GM23338 (cell line): ENCODE results near the gene CRX. TPM values are rescaled to one million over a fixed set of nuclear protein-coding genes. Genes with fewer than 3 reads are reported as not detected.

Experiments
- ATAC-seq: fragments of 200-7000 bp; cut with Tn5 transposase; 3 replicates; pipeline ENCODE4 v1.9.1; 2020
- DNase-seq: peaks from one replicate; pipeline ENCODE4 v3.0.0-alpha.2; 2015; ENCODE audit warnings: low spot score
- H2AFZ ChIP-seq: fragments of 200-600 bp; sonication (generic); 2 replicates; pipeline ENCODE4 v1.8.0; 2016; ENCODE audit warnings: antibody characterized with exemption, mild to moderate bottlenecking, moderate library complexity
- H3F3A ChIP-seq: fragments of 200-600 bp; sonication (generic); replicated peaks from 2 replicates; pipeline ENCODE4 v1.8.0; 2017; ENCODE audit warnings: antibody characterized with exemption, mixed run types, low read depth
- H3K27ac ChIP-seq: fragments of 200-600 bp; sonication (generic); 2 replicates; pipeline ENCODE4 v1.6.1; 2016; ENCODE audit warnings: low read depth
- H3K27me3 ChIP-seq: fragments of 200-600 bp; sonication (generic); 2 replicates; pipeline ENCODE4 v1.8.0; 2016; ENCODE audit warnings: mild to moderate bottlenecking, mixed run types, moderate library complexity; ENCODE audit not compliant: insufficient read depth
- H3K36me3 ChIP-seq: fragments of 200-600 bp; sonication (generic); 2 replicates; pipeline ENCODE4 v1.8.0; 2016; ENCODE audit warnings: mild to moderate bottlenecking; ENCODE audit not compliant: insufficient read depth
- H3K4me1 ChIP-seq: fragments of 200-600 bp; sonication (generic); 2 replicates; pipeline ENCODE4 v1.8.0; 2016; ENCODE audit warnings: mild to moderate bottlenecking, moderate library complexity; ENCODE audit not compliant: insufficient read depth
- H3K4me2 ChIP-seq: fragments of 200-600 bp; sonication (generic); 2 replicates; pipeline ENCODE4 v1.7.1; 2017; ENCODE audit warnings: mixed run types
- H3K4me3 ChIP-seq: fragments of 200-600 bp; sonication (generic); 2 replicates; pipeline ENCODE4 v1.6.1; 2016; ENCODE audit warnings: mixed run types
- H3K79me2 ChIP-seq: fragments of 200-600 bp; sonication (generic); replicated peaks from 2 replicates; pipeline ENCODE4 v1.8.0; 2017; ENCODE audit warnings: mild to moderate bottlenecking; ENCODE audit not compliant: insufficient read depth
- H3K9me2 ChIP-seq: fragments of 200-600 bp; sonication (generic); 2 replicates; pipeline ENCODE4 v1.8.0; 2017; ENCODE audit not compliant: insufficient read depth
- H4K20me1 ChIP-seq: fragments of 200-600 bp; sonication (generic); replicated peaks from 2 replicates; pipeline ENCODE4 v1.8.0; 2017; ENCODE audit warnings: mild to moderate bottlenecking; ENCODE audit not compliant: insufficient read depth
- H3K27ac Mint-ChIP-seq: 2 replicates; pipeline ENCODE4 v1.8.0; 2020; ENCODE audit warnings: inconsistent platforms, mild to moderate bottlenecking, moderate library complexity, mixed read lengths
- H3K27me3 Mint-ChIP-seq: 3 replicates; pipeline ENCODE4 v1.8.0; 2022; ENCODE audit warnings: low read depth, mild to moderate bottlenecking, moderate library complexity, mixed read lengths, inconsistent platforms; ENCODE audit not compliant: insufficient read depth, poor library complexity
- H3K36me3 Mint-ChIP-seq: 3 replicates; pipeline ENCODE4 v1.8.0; 2021; ENCODE audit warnings: low read depth, mild to moderate bottlenecking, inconsistent platforms, moderate library complexity, mixed read lengths
- H3K4me1 Mint-ChIP-seq: 3 replicates; pipeline ENCODE4 v1.8.0; 2020; ENCODE audit warnings: mild to moderate bottlenecking, inconsistent platforms, mixed read lengths
- H3K4me3 Mint-ChIP-seq: 3 replicates; pipeline ENCODE4 v1.8.0; 2021; ENCODE audit warnings: moderate library complexity, mild to moderate bottlenecking, inconsistent platforms, mixed read lengths
- H3K9me3 Mint-ChIP-seq: 3 replicates; pipeline ENCODE4 v1.8.0; 2020; ENCODE audit warnings: moderate library complexity, mild to moderate bottlenecking, inconsistent platforms, mixed read lengths
- CREB1 ChIP-seq: fragments of 250-450 bp; sonication (Bioruptor Pico); IDR thresholded peaks from 2 replicates; pipeline ENCODE4 v1.5.0; 2020; ENCODE audit warnings: low read depth, mild to moderate bottlenecking, moderate library complexity
- ETS1 ChIP-seq: IDR thresholded peaks from 2 replicates; pipeline ENCODE4 v1.6.1; 2016; ENCODE audit warnings: antibody characterized with exemption
- EZH2phosphoT487 ChIP-seq: fragments of 200-600 bp; sonication (generic); IDR thresholded peaks from one replicate; pipeline ENCODE4 v1.8.1; 2018; ENCODE audit warnings: antibody characterized with exemption; ENCODE audit not compliant: unreplicated experiment
- JUNB ChIP-seq: IDR thresholded peaks from one replicate; pipeline ENCODE4 v1.6.1; 2016; ENCODE audit warnings: antibody characterized with exemption; ENCODE audit not compliant: unreplicated experiment
- POLR2AphosphoS5 ChIP-seq: IDR thresholded peaks from 2 replicates; pipeline ENCODE4 v1.6.1; 2016; ENCODE audit warnings: antibody characterized with exemption, low read depth
- STAT1 ChIP-seq: IDR thresholded peaks from one replicate; pipeline ENCODE4 v1.6.1; 2016; ENCODE audit warnings: antibody characterized with exemption; ENCODE audit not compliant: unreplicated experiment
- ZNF331 ChIP-seq: fragments of 250-450 bp; sonication (Bioruptor Pico); IDR thresholded peaks from 2 replicates; pipeline ENCODE4 v1.5.0; 2020; ENCODE audit warnings: low read depth, mild to moderate bottlenecking, moderate library complexity
- polyA plus RNA-seq: library from polyadenylated mRNA; unstranded; fragments of >200 nt; fragmentation: Nextera tagmentation; extraction: Ambion mirVana; gene quantifications from 2 replicates; pipeline ENCODE4 v1.2.1, GENCODE V29; 2016
- small RNA-seq: library from RNA; depleted of rRNA; stranded (forward); fragments of <200 nt; gene quantifications from one replicate; pipeline ENCODE3, GENCODE V24; 2014; ENCODE audit warnings: low replicate concordance
- total RNA-seq: library from RNA; depleted of rRNA; stranded (reverse); fragments of >200 nt; shearing (Covaris generic); gene quantifications from 2 replicates; pipeline ENCODE4 v1.2.3, GENCODE V29; 2014; rRNA removed

The CRX gene
- total and polyA plus RNA-seq, 2 experiments from 2014 or later = 0.15 TPM; not detected in 1

GRCh38 chr19:47891622-47891922 is 69.8 kb downstream of the CRX start (continued):
- TF ChIP-seq ETS1 (no peak), POLR2AphosphoS5 (no peak), JUNB (no peak)

- Mint-ChIP-seq H3K27me3 (peaks cover under 1% of the 10 kb centered on the region), H3K27ac (no peak overlapping the region), H3K4me1 (no peaks in the 10 kb centered on the region), H3K36me3 (peaks cover 16% of the 10 kb centered on the region), H3K4me3 (no peak overlapping the region), H3K9me3 (peaks cover 26% of the 10 kb centered on the region)
- H3K27ac ChIP-seq = no peak overlapping the region
- H3K27me3 ChIP-seq = no peaks in the 10 kb centered on the region
- H2AFZ ChIP-seq = no peak overlapping the region
- no peaks in the 10 kb centered on the region for H3K36me3 ChIP-seq
- no peaks in the 10 kb centered on the region for H3K79me2 ChIP-seq
- H3K4me1 ChIP-seq = no peaks in the 10 kb centered on the region
- TF ChIP-seq EZH2phosphoT487 (no peak), POLR2AphosphoS5 (no peak), CREB1 (CRISPR knock-in tag) (no peak), STAT1 (no peak), ZNF331 (CRISPR knock-in tag) (no peak)
- ATAC-seq (no peak), DNase-seq (peak; percentile 15)
- H3K4me2 ChIP-seq = no peak overlapping the region
- no peak overlapping the region for H3K4me3 ChIP-seq
- H3K9me2 ChIP-seq = no peaks in the 10 kb centered on the region
- no peaks in the 10 kb centered on the region for H3F3A ChIP-seq
- no peaks in the 10 kb centered on the region for H4K20me1 ChIP-seq
Measured at GRCh38 chr19:47891923-47892666, 70.4 kb downstream of the CRX start.

Small RNAs within 50 kb of the gene (small RNA-seq; reads per million reads assigned to genes)
- gene AC008745.1 = not detected

Other genes with a start within 250 kb of the CRX start
- 0.42 TPM in 1 of 2 replicates, not detected in the other for gene ZNF541, start 248.8 kb upstream of the CRX start, total RNA-seq
- 0.05 and 0.26 TPM in 2 replicates for gene ZNF541, start 248.8 kb upstream of the CRX start, polyA plus RNA-seq
- gene BICRA, start 212.8 kb upstream of the CRX start, total RNA-seq = 37.7 and 40.1 TPM in 2 replicates
- gene BICRA, start 212.8 kb upstream of the CRX start, polyA plus RNA-seq = 7.0 and 8.2 TPM in 2 replicates
- 10.8 and 11.7 TPM in 2 replicates for gene EHD2, start 108.5 kb upstream of the CRX start, total RNA-seq
- gene EHD2, start 108.5 kb upstream of the CRX start, polyA plus RNA-seq = 6.6 TPM in 2 replicates
- gene NOP53, start 76.4 kb upstream of the CRX start, total RNA-seq = 151 and 167 TPM in 2 replicates
- 192 and 211 TPM in 2 replicates for gene NOP53, start 76.4 kb upstream of the CRX start, polyA plus RNA-seq
- 524 and 558 TPM in 2 replicates for gene SELENOW, start 43.2 kb upstream of the CRX start, total RNA-seq
- gene SELENOW, start 43.2 kb upstream of the CRX start, polyA plus RNA-seq = 811 and 820 TPM in 2 replicates
- gene TPRX1, start 17.4 kb upstream of the CRX start, total RNA-seq = 0.19 and 0.28 TPM in 2 replicates
- gene TPRX1, start 17.4 kb upstream of the CRX start, polyA plus RNA-seq = 0.14 TPM in 1 of 2 replicates, not detected in the other
- gene TPRX2, start 37.3 kb downstream of the CRX start, total RNA-seq = not detected in 2 replicates
- gene TPRX2, start 37.3 kb downstream of the CRX start, polyA plus RNA-seq = not detected in 2 replicates
- not detected in 2 replicates for gene SULT2A1, start 64.4 kb downstream of the CRX start, total RNA-seq
- not detected in 2 replicates for gene SULT2A1, start 64.4 kb downstream of the CRX start, polyA plus RNA-seq
- not detected in 2 replicates for gene BSPH1, start 170.2 kb downstream of the CRX start, total RNA-seq
- not detected in 2 replicates for gene BSPH1, start 170.2 kb downstream of the CRX start, polyA plus RNA-seq
- gene ELSPBP1, start 172.7 kb downstream of the CRX start, total RNA-seq = not detected in 2 replicates
- not detected in 2 replicates for gene ELSPBP1, start 172.7 kb downstream of the CRX start, polyA plus RNA-seq
- not detected in 2 replicates for gene CABP5, start 222.1 kb downstream of the CRX start, total RNA-seq
- not detected in 2 replicates for gene CABP5, start 222.1 kb downstream of the CRX start, polyA plus RNA-seq